LHCN-M2 (cell line): ENCODE measurements around the gene GJB6. TPM values are rescaled to one million over a fixed set of nuclear protein-coding genes. Genes with fewer than 3 reads are reported as not detected.
"Not testable (repeated sequence)": the region's sequence is repeated elsewhere in the genome, so short reads cannot be mapped to it uniquely, and the experiment has no call there.

Experiments
- DNase-seq: peaks from one replicate; pipeline ENCODE4 v3.0.0-alpha.2; 2012; ENCODE audit warnings: low read depth
- polyA plus RNA-seq: library from polyadenylated mRNA; unstranded; fragments of >200 nt; gene quantifications from one replicate; pipeline ENCODE4 v1.2.1, GENCODE V29; 2012; ENCODE audit warnings: missing spikeins
- total RNA-seq: library from RNA; depleted of rRNA; stranded (reverse); fragments of >200 nt; gene quantifications from 2 replicates; pipeline ENCODE4 v1.2.3, GENCODE V29; 2014; rRNA removed

Gene GJB6
- total RNA-seq = not detected in 2 replicates
- polyA plus RNA-seq = not detected

DNA sequence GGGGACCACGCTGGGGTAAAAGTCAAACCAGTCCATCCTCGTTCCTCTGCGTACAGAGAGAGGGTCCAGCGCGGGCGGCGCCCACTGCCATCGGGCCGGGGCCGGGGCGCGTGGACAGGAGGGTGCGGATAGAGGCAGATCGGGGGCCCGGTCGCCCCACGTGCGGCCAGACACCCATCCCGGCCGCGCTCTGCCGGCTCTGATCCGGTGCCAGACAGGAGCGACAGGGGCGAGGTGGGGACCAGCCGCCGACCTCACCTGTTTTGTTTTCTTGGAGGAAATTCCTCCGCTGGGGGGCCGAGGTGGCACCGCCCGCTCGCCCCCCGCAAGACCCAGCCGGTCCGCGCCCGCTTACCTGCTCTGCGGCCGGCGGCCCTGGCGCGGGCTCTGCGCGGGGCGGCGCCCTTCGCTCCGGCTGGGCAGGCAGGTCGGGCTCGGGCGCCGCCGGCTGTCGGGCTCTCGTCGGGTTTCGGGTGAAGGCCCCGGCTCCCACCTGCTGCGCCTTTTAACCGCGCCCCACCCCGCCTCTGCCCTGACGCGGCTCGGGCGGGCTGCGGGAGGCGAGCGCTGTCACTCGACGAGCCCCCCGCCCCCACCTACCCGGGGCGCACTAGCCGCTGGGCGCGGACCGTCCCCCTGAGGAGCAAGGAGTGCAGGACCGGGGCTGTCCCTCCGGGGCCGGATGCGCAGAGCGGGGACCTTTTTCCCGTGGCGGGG, at the start of gene GJB6:
GJB6 (minus strand) TSS at position 481 of the 717 bp plus-strand sequence. CDS start 8,839 bp downstream, outside the sequence.
- no peak for DNase-seq

DNA sequence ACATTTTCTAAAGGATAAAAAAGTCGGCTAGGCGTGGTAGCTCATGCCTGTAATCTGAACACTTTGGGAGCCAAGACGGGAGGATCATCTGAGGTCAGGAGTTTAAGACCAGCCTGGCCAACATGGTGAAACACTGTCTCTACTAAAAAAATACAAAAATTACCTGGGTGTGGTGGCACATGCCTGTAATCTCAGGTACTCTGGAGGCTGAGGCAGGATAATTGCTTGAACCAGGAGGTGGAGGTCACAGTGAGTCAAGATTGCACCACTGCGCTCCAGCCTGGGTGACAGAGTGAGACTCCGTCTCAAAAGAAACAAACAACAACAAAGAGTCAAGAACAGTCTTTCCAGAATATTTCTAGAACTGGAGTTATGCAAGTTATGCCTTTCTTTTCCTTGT, 44.8 kb upstream of the GJB6 start:
- DNase-seq = not testable (repeated sequence)

GRCh38 chr13:20274466-20274865, 42.3 kb upstream of the GJB6 start:
- DNase-seq = no peak

DNA sequence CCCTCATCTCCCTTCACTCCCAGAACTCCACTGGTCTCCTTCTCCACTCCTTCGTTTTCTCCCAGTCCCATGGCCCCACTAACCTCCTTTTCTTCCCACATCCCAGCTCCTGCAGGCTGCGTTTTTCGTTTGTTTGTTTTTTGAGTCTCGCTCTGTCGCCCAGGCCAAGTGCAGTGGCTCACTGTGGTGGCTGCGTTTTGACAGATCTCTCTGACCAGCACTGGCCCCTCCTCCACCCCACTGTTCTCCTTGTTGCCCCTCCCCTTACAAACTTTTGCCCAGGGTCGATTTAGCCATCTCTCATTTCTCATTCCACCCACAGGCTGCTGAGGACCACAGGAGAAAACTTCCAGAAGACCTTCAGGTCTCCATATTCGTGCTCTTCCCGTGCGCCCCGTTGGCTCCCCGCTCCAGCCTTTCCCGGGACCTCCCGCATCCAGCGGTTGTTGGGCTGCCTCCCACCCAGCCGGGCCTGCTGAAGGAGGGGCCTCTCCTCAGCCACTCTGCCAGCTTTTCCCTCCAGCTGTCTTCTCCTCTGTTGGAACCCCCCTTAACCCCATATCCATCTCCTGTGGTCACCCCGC, 40.6 kb upstream of the GJB6 start:
- DNase-seq = no peak

DNA sequence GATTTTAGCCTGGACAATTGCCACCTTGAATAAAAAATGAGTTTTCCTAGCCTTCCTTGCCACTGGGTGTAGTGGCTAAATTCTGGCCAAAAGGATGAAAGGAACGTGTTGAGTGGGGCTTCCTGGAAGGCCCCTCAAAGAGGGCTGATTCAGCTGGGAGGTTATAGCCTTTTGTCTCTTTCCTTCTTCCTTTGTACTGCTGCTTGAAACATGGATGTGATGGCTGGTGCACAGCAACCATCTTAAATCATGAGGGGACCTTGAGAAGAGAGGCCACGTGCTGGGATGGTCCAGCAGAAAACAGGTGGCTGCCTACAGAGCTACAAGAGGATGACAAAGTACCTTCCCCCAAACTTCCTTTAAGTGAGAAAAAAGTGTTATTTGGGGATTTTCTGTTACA, 40.0 kb upstream of the GJB6 start:
- no peak for DNase-seq

DNA sequence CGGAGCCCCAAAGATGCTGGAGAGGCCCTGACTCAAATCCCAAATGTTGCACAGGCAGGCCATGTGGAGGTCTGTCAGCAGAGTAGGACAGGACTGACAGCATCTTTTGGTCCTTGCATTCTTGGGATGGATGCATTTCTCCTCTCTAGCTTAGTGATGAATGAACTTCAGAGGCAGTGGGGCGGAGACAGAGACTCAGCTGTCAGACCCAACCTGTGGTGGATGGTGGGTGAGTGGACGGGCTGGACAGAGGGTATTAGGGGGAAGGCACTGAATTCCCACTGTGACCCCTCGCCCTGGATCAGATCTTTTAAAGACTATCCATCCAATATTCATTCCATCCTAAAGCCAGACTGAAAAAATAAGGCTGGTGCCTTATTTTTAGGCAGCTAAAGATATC, 39.3 kb upstream of the GJB6 start:
- DNase-seq = no peak

- no peak for DNase-seq
Measured at GRCh38 chr13:20270163-20270865, 38.2 kb upstream of the GJB6 start.

GRCh38 chr13:20264271-20265018, 32.3 kb upstream of the GJB6 start:
- no peak for DNase-seq

DNA sequence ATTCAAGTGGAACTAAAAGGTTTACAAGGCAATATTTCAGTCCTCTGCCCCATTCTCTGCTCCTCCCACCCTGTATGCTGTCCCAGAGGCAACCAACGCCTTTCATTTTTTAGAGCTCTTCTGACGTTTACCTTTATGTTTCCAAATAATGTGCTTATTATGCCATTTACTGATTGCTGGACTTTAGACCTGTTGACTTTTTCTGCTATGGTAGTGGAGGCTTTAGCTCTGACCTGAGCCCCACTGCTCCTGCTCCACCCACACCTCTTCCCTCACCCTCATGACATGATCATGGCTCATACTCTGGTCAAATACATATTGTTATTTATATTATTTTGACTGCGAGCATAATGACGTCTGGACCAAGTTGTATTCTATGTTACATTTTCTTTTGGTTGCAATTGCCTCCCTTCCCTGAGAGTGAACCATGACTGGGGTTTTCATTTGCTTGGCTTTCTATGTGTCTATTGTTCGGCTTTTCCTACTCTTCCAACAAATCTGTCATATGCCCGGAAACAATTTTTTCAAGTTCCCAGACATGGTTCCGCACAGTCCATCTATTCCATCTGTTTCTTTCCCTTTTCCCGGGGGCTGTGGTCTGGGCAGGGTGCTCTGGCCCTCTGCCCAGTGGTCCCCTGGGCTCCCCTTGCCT, 31.4 kb upstream of the GJB6 start:
- DNase-seq = no peak

DNA sequence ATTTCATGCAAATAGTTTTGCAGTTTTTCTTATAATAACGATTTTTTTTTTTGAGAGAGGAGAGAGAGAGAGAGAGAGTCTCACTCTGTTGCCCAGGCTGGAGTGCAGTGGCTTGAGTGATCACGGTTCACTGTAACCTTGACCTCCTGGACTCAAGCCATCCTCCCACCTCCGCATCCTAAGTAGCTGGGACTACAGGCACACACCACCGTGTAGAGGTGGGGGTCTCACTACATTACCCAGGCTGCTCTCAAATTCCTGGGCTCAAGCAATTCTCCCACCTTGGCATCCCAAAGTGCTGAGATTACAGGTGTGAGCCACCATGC, 26.8 kb upstream of the GJB6 start:
- no peak for DNase-seq

DNA sequence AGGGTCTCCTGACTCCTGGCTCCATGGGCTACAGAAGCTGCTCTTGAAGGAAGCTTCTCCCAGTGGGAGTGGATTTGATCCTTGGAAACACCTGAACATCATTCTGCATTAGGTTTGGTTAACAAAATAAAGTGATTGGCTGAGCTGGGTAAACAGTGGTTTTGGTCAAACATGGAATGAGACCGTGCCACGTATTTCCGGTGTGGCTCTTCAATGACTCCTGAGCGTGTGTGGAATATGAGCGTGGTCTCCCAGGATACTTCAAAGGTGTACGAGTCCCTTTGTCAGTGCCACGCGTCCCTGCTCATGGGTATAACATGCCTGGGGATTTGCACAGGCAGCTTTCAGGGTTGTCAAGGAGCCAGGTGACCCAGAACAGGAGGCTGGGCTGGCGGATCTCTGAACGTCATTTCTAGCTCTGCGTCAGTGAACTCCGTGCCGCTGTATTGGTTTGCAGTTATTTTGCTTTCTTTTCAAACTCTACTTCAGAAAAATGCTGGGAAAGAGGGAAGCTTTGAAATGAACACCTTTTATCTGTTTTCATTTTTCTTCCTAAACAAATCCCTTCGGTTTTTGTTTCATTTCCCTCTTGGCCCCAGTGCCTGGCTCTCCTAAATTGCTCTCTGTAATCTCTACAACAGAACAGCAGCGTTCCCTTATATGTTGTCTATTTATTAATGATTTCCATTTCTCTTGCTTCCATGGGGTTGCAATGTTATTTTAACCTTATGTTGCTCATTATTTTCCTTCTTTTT, 26.3 kb upstream of the GJB6 start:
- no peak for DNase-seq

DNA sequence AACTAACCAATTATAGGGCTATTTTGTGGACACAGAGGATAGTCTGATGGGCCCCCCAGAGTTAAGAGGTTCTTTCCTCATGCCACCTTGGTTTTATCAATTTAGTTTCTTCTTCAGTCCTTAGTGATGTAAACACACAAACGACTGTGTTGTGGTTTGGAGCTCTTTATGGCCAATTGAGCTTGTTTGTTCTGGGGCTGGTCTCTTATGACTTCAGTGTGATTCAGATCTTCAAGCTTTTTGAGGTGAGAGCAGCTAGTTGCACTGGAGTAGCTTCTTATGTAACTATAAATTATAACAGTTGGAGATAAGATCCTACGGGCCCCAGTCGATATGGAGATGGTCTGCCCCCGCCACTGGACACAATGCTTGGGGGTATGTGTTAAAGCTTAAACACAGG, 22.0 kb upstream of the GJB6 start:
- no peak for DNase-seq

- no peak for DNase-seq
Measured at GRCh38 chr13:20249913-20250312, 17.8 kb upstream of the GJB6 start.

GRCh38 chr13:20247963-20248362, 15.8 kb upstream of the GJB6 start:
- no peak for DNase-seq

GRCh38 chr13:20247403-20247802, 15.3 kb upstream of the GJB6 start:
- DNase-seq = no peak

DNA sequence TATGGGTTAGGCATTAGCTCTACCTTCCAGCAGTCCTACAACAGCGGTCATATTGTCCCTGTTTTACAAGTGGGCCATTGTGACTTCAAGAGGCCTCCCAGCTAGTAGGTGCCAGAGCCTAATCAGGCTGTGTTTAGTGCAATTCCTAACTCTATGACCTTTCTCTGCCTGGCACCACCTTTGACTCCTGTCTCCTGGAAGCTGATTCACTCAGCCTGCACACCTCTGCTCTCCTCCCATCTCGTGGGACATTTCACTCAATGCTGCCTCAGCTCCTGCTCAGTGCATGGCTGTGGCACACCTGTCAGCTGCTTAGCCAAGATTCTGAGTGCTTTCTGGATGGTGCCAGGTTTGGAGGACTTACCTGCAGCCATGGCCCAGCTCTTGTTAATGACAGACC, 9.5 kb upstream of the GJB6 start:
- DNase-seq = no peak

DNA sequence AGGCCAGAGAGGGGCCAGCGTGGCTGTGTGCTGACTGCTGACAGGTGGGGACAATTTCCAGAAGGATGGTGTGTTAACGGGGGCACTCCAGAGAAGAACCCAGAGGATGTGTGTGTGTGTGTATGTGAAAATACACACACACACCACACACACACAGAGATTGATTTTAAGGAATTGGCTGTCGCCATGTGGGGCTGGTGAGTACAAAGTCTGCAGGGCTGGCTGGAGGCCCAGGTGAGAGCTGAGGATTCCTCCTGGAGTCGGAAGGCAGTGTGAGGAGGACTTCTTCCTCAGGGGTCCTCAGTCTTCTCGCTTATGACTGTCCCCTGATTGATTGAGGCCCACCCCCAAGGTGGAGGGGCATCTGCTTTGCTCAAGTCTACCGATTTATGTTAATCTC, 7.6 kb upstream of the GJB6 start:
- DNase-seq = no peak

DNA sequence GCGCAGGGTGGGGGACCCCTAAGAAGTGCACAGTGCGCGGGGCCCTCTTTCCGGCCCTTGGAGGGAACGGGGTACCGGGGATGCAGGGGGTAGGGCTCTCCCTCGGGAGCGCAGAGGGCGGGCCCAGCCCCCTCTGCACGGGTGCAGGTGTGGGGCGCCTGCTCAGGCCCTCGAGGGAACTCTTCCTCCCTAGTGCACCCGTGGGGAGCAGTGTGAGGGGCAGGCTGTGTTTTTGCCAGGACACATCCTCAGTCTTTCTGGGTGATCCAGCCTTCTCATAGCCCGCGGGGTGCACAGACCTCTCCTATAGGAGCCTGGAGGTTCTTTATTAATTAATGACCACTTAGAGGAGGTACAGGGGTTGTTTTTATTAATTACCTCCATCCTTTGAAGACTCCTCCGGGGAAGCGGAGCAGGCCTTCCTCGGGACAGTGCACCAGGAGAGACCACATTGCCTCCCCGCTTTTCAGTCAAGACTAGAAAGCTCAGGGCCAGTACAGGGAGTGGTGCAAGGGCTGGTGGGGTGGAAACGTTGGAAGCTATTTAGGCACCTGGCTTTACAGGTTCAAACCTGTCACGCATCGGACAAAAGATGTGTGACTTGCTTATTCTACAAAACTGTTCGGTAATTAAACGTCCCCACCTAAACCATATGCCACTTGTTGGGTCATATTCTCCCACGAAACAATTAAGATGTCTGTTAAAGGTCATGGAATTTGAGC, 598 bp upstream of the GJB6 start:
- DNase-seq = no peak

GRCh38 chr13:20230913-20231838, 943 bp downstream of the GJB6 start:
- DNase-seq = no peak
